ENCODE results near the gene XRN2. TPM values are rescaled to one million over a fixed set of nuclear protein-coding genes. Genes with fewer than 3 reads are reported as not detected.
A peak's percentile ranks its signal among the peaks of the same experiment; 100 is the strongest.

The XRN2 gene
- total RNA-seq, 1 donor from 2014 or later: 76.4 TPM

GRCh38 chr20:21355981-21356380 is 52.9 kb downstream of the XRN2 start:
- no peaks in the 10 kb centered on the region for H3K27me3 Mint-ChIP-seq (ENCODE audit: unreplicated experiment)
- peaks cover 11% of the 10 kb centered on the region for H3K4me1 Mint-ChIP-seq (ENCODE audit: unreplicated experiment)
- H3K4me3 Mint-ChIP-seq (ENCODE audit: unreplicated experiment): no peak overlapping the region
- H3K27ac Mint-ChIP-seq (ENCODE audit: unreplicated experiment): no peak overlapping the region
- H3K36me3 Mint-ChIP-seq (ENCODE audit: low read depth, unreplicated experiment): peaks cover 7% of the 10 kb centered on the region
- DNase-seq (ENCODE audit: low spot score): no peak
- no peak for TF ChIP-seq CTCF (IDR thresholded peaks at IDR 0.05; ENCODE audit: unreplicated experiment)
- H3K9me3 Mint-ChIP-seq (ENCODE audit: unreplicated experiment): no peaks in the 10 kb centered on the region

GRCh38 chr20:21356386-21356785 is 53.3 kb downstream of the XRN2 start:
- no peak for TF ChIP-seq CTCF (IDR thresholded peaks at IDR 0.05; ENCODE audit: unreplicated experiment)
- Mint-ChIP-seq H3K4me3 (ENCODE audit: unreplicated experiment) (no peak overlapping the region), H3K27ac (ENCODE audit: unreplicated experiment) (no peak overlapping the region), H3K36me3 (ENCODE audit: low read depth, unreplicated experiment) (peaks cover 7% of the 10 kb centered on the region), H3K4me1 (ENCODE audit: unreplicated experiment) (peaks cover 14% of the 10 kb centered on the region), H3K9me3 (ENCODE audit: unreplicated experiment) (no peaks in the 10 kb centered on the region), H3K27me3 (ENCODE audit: unreplicated experiment) (no peaks in the 10 kb centered on the region)
- DNase-seq (ENCODE audit: low spot score): no peak

GRCh38 chr20:21357844-21358243 is 54.7 kb downstream of the XRN2 start:
- Mint-ChIP-seq H3K4me3 (ENCODE audit: unreplicated experiment) (no peak overlapping the region), H3K36me3 (ENCODE audit: low read depth, unreplicated experiment) (peaks cover 14% of the 10 kb centered on the region), H3K9me3 (ENCODE audit: unreplicated experiment) (no peaks in the 10 kb centered on the region), H3K27me3 (ENCODE audit: unreplicated experiment) (no peaks in the 10 kb centered on the region), H3K4me1 (ENCODE audit: unreplicated experiment) (peaks cover 25% of the 10 kb centered on the region), H3K27ac (ENCODE audit: unreplicated experiment) (peak overlapping the region; percentile 74)
- DNase-seq (ENCODE audit: low spot score): no peak
- no peak for TF ChIP-seq CTCF (IDR thresholded peaks at IDR 0.05; ENCODE audit: unreplicated experiment)

GRCh38 chr20:21358737-21359136 is 55.6 kb downstream of the XRN2 start:
- H3K27ac Mint-ChIP-seq (ENCODE audit: unreplicated experiment): peak overlapping the region; percentile 18
- DNase-seq (ENCODE audit: low spot score): no peak
- H3K36me3 Mint-ChIP-seq (ENCODE audit: low read depth, unreplicated experiment): peaks cover 21% of the 10 kb centered on the region
- H3K4me1 Mint-ChIP-seq (ENCODE audit: unreplicated experiment): peaks cover 25% of the 10 kb centered on the region
- H3K27me3 Mint-ChIP-seq (ENCODE audit: unreplicated experiment): no peaks in the 10 kb centered on the region
- no peaks in the 10 kb centered on the region for H3K9me3 Mint-ChIP-seq (ENCODE audit: unreplicated experiment)
- TF ChIP-seq CTCF (IDR thresholded peaks at IDR 0.05; ENCODE audit: unreplicated experiment): no peak
- peak overlapping the region; percentile 14 for H3K4me3 Mint-ChIP-seq (ENCODE audit: unreplicated experiment)

GRCh38 chr20:21360705-21361104 is 57.6 kb downstream of the XRN2 start:
- no peak for TF ChIP-seq CTCF (IDR thresholded peaks at IDR 0.05; ENCODE audit: unreplicated experiment)
- Mint-ChIP-seq H3K4me1 (ENCODE audit: unreplicated experiment) (peaks cover 25% of the 10 kb centered on the region), H3K9me3 (ENCODE audit: unreplicated experiment) (no peaks in the 10 kb centered on the region), H3K4me3 (ENCODE audit: unreplicated experiment) (no peak overlapping the region), H3K27me3 (ENCODE audit: unreplicated experiment) (no peaks in the 10 kb centered on the region), H3K27ac (ENCODE audit: unreplicated experiment) (no peak overlapping the region), H3K36me3 (ENCODE audit: low read depth, unreplicated experiment) (peaks cover 21% of the 10 kb centered on the region)
- no peak for DNase-seq (ENCODE audit: low spot score)
